Measurements from ENCODE around the gene WDFY4.

Gene WDFY4

GRCh38 chr10:48760983-48761382 is 76.3 kb downstream of the WDFY4 start:
- Mint-ChIP-seq H3K9me3 (no peaks in the 10 kb centered on the region), H3K4me3 (no peak overlapping the region), H3K27ac (no peak overlapping the region), H3K4me1 (no peaks in the 10 kb centered on the region), H3K36me3 (no peaks in the 10 kb centered on the region)
- ATAC-seq (no peak), DNase-seq (ENCODE audit: low spot score in 2 of 2) (no peak)

- H3K4me3 Mint-ChIP-seq, result no peak overlapping the region
- no peaks in the 10 kb centered on the region for H3K4me1 Mint-ChIP-seq
- no peaks in the 10 kb centered on the region for H3K9me3 Mint-ChIP-seq
- peak in 1 of 2 donors; percentile 43 for DNase-seq (ENCODE audit: low spot score in 2 of 2)
- no peak overlapping the region for H3K27ac Mint-ChIP-seq
- ATAC-seq, result peak; percentile 18
- no peaks in the 10 kb centered on the region for H3K36me3 Mint-ChIP-seq
Observed at GRCh38 chr10:48762064-48763042, 77.7 kb downstream of the WDFY4 start.

DNA sequence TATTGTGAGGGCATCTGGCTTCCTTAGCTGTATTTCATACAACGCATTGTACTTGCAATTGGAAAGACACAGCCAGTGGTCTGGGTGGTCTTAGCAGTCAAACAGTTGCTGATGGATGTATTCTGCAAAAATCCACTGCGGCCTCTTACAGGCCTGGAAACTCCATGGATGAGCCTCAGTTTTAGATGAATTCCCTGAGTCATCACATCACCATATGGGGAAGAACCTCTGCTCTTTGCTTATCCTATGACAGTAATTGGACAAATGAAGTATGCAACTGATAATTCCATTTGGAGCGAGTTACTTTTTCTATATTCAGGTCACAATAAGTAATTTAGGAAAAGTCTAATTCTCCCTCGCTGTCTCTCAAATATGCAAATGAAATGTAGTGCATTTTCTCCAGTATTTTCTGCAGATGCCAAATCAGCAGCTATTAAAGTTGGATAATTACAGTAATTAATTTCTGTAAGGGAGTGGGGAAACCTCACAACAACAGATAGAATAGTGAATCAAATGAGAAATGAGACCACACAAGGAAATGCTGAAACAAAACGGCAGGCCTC is 78.8 kb downstream of the WDFY4 start:
- no peaks in the 10 kb centered on the region for H3K36me3 Mint-ChIP-seq
- ATAC-seq, result no peak
- H3K27ac Mint-ChIP-seq, result no peak overlapping the region
- H3K9me3 Mint-ChIP-seq, result no peaks in the 10 kb centered on the region
- peak in 1 of 2 donors; percentile 22 for DNase-seq (ENCODE audit: low spot score in 2 of 2)
- H3K4me3 Mint-ChIP-seq, result no peak overlapping the region
- H3K4me1 Mint-ChIP-seq, result no peaks in the 10 kb centered on the region

DNA sequence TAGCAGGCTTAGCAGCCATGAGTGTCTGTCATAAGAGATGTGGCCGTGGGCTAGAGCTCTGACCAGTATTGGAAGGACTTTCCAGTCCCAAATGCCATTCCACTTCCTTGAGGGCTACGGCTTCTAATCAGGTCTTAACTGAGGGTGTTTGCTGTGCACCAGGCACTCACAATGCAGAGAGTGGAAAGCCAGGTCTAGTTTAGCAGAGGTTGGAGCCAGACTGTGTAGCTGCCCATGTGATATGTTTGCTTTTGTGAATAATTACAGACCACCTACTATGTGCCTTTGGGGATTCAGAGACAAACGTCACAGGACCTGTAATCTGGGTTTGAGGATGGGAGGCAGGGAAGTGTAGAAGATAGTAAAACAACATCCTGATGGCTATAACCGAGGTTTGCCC is 79.8 kb downstream of the WDFY4 start:
- no peaks in the 10 kb centered on the region for H3K36me3 Mint-ChIP-seq
- H3K4me1 Mint-ChIP-seq, result no peaks in the 10 kb centered on the region
- no peak overlapping the region for H3K27ac Mint-ChIP-seq
- ATAC-seq, result no peak
- H3K9me3 Mint-ChIP-seq, result no peaks in the 10 kb centered on the region
- H3K4me3 Mint-ChIP-seq, result no peak overlapping the region
- no peak for DNase-seq (ENCODE audit: low spot score in 2 of 2)

DNA sequence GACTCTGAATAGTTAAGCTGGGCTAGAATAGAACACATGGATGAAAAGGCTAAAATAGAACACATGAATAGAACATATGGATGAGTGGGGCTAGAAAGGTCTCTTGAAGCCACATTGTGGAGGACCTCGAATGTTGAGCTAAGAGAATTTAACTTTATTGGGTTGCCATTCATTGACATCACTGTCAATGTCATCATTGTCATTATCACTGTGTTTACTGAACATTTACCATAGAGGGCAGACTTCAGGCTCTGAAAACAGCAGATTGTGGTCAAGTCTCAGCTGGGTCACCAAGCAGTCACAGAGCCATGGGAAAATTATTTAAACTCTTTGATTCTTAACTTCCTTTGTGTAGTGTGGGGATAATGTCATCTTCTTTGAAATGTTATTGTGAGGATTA is 80.4 kb downstream of the WDFY4 start:
- Mint-ChIP-seq H3K4me1 (no peaks in the 10 kb centered on the region), H3K27ac (no peak overlapping the region), H3K4me3 (no peak overlapping the region), H3K9me3 (no peaks in the 10 kb centered on the region), H3K36me3 (no peaks in the 10 kb centered on the region)
- DNase-seq (ENCODE audit: low spot score in 2 of 2), result no peak
- no peak for ATAC-seq

DNA sequence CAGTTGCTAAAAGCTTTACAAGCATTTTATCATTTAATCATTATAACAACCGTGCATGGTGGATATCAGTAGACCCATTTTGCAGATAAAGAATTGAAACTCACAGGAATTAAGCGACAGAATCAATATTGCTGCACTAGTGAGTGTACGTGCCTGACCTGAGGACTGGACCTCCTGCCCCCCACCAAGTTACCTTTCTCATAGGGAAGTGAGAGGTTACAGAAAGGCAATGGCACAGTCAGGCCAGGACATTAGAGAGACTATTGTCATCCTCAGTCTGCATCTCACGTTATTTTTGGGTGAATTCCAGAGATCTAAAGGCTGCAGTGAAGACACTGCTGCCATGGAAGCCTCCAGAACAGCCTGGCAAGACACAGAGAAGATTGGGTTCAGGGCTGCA is 80.9 kb downstream of the WDFY4 start:
- Mint-ChIP-seq H3K4me1 (no peaks in the 10 kb centered on the region), H3K4me3 (no peak overlapping the region), H3K9me3 (no peaks in the 10 kb centered on the region), H3K27ac (no peak overlapping the region), H3K36me3 (no peaks in the 10 kb centered on the region)
- ATAC-seq (no peak), DNase-seq (ENCODE audit: low spot score in 2 of 2) (no peak)

- H3K36me3 Mint-ChIP-seq, result no peaks in the 10 kb centered on the region
- no peak overlapping the region for H3K27ac Mint-ChIP-seq
- H3K4me3 Mint-ChIP-seq, result no peak overlapping the region
- H3K9me3 Mint-ChIP-seq, result no peaks in the 10 kb centered on the region
- DNase-seq (ENCODE audit: low spot score in 2 of 2) (peak in 1 of 2 donors; percentile 17), ATAC-seq (peak; percentile 31)
- H3K4me1 Mint-ChIP-seq, result no peaks in the 10 kb centered on the region
Observed at GRCh38 chr10:48767373-48768143, 82.9 kb downstream of the WDFY4 start.

DNA sequence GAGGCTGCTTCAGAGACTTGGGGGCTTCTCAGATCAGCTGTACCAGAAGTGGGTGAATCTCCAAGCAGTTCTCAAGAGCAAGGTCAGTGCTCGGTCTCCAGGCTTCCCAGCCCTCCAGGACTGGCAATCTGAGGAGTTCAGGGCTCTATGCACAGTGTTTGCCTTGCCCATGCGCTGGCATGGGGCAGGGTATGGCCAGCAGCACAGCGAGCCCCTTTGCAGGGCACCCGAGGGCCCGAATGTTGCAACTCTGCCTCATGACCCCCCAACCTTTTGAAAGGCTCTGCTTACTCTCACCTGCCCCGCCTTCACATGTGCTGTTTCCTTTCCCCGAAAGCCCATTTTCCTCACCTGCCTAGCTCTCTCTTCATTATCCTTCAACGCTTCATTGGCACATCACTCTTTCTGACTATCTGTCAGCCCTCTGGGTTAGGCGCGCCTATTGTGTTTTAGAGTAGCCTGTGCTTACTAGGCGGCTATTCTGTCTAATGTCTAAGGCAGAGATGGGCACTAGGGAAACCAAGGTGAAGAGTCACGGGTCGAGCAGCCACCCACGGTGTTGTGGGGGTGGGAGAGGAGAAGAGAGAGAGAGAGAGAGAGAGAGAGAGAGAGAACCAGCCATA is 83.6 kb downstream of the WDFY4 start:
- H3K36me3 Mint-ChIP-seq, result no peaks in the 10 kb centered on the region
- no peak for ATAC-seq

GRCh38 chr10:48768926-48769325 is 84.3 kb downstream of the WDFY4 start:
- H3K4me1 Mint-ChIP-seq, result no peaks in the 10 kb centered on the region
- ATAC-seq, result no peak

More for the DNA sequence above, 83.6 kb downstream of the WDFY4 start:
- H3K4me3 Mint-ChIP-seq, result no peak overlapping the region
- DNase-seq (ENCODE audit: low spot score in 2 of 2), result peak in 1 of 2 donors; percentile 29
- H3K9me3 Mint-ChIP-seq, result no peaks in the 10 kb centered on the region
- no peaks in the 10 kb centered on the region for H3K4me1 Mint-ChIP-seq
- no peak overlapping the region for H3K27ac Mint-ChIP-seq

GRCh38 chr10:48769706-48770435 is 85.2 kb downstream of the WDFY4 start:
- Mint-ChIP-seq H3K4me1 (no peaks in the 10 kb centered on the region), H3K27ac (no peak overlapping the region), H3K4me3 (no peak overlapping the region), H3K36me3 (no peaks in the 10 kb centered on the region), H3K9me3 (no peaks in the 10 kb centered on the region)
- no peak for ATAC-seq
- DNase-seq (ENCODE audit: low spot score in 2 of 2), result peak in 1 of 2 donors; percentile 18

More at GRCh38 chr10:48768926-48769325, 84.3 kb downstream of the WDFY4 start:
- H3K36me3 Mint-ChIP-seq, result no peaks in the 10 kb centered on the region
- no peaks in the 10 kb centered on the region for H3K9me3 Mint-ChIP-seq
- no peak for DNase-seq (ENCODE audit: low spot score in 2 of 2)
- no peak overlapping the region for H3K27ac Mint-ChIP-seq
- H3K4me3 Mint-ChIP-seq, result no peak overlapping the region

DNA sequence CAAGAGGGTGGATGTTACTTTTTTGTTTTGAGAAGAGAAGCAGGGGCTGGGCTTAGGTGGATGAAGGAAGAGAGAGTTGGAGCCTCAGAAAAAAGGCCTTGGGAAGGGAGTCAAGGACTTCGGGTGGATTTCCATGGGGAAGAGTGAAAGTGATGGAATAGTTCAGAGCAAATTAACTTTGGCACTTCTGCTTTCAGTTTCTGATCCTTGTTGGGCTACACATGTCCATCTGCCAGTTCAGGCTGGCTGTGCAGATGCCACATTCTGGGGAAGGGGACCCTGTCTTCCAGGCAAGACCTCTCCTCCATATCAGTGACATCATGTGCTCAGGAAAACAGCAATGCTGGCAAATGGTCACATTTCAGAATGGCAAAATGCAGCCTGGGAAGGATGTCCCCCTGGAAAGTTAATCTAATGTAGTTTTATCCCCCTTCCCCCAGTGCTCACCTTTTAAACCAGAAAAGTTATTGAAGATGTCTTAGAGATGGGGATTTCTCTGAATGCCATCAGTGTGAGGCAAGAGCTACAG is 86.0 kb downstream of the WDFY4 start:
- DNase-seq (ENCODE audit: low spot score in 2 of 2), result peak in 1 of 2 donors; percentile 17
- no peak for ATAC-seq
- Mint-ChIP-seq H3K4me3 (no peak overlapping the region), H3K36me3 (no peaks in the 10 kb centered on the region), H3K27ac (no peak overlapping the region), H3K9me3 (no peaks in the 10 kb centered on the region), H3K4me1 (no peaks in the 10 kb centered on the region)

- ATAC-seq (no peak), DNase-seq (ENCODE audit: low spot score in 2 of 2) (peak in 1 of 2 donors; percentile 28)
- Mint-ChIP-seq H3K27ac (no peak overlapping the region), H3K36me3 (no peaks in the 10 kb centered on the region), H3K9me3 (no peaks in the 10 kb centered on the region), H3K4me1 (no peaks in the 10 kb centered on the region), H3K4me3 (no peak overlapping the region)
Observed at GRCh38 chr10:48771234-48771633, 86.6 kb downstream of the WDFY4 start.

DNA sequence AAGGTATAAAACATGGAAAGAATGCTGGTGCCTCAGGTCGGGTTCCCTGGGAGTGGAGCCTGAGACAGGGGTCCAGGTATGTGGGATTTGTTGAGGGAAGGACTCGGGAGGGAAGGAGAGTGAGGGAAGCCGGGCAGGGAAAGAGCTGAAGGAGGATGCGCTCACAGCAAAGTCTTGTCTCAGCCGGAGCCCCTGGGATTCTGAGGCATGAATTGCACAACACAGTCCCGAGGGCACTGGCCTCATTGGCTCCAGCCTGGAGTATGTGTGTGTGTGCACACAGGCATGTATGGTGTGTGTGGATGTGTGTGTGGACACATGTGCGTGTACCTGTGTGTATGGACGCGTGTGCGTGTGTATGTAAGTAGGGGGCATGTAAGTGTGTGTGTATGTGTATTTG is 87.4 kb downstream of the WDFY4 start:
- ATAC-seq (no peak), DNase-seq (ENCODE audit: low spot score in 2 of 2) (peak in 1 of 2 donors; percentile 29)
- H3K27ac Mint-ChIP-seq, result no peak overlapping the region
- H3K9me3 Mint-ChIP-seq, result no peaks in the 10 kb centered on the region
- no peaks in the 10 kb centered on the region for H3K36me3 Mint-ChIP-seq
- no peaks in the 10 kb centered on the region for H3K4me1 Mint-ChIP-seq
- no peak overlapping the region for H3K4me3 Mint-ChIP-seq

DNA sequence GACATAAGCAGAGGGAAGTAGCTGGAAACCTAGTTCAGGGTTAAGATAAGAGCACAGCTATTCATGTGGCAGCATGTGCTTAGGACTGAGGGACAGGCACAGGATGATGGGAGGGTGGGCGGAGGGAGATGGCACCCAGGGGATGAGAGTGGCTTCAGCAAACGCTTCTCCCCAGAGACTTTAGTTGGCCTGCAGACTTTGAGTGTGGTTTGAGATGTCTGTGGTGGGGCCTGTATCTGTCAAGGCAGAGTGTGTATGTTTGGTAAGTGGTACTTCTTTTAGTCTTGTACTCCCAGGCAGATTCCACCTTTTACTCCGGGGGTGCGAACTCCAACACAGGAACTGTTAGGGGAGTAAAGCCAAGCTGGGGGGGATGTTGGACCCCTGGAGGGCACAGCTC is 88.9 kb downstream of the WDFY4 start:
- no peak overlapping the region for H3K4me3 Mint-ChIP-seq
- H3K36me3 Mint-ChIP-seq, result no peaks in the 10 kb centered on the region
- ATAC-seq (no peak), DNase-seq (ENCODE audit: low spot score in 2 of 2) (peak in 1 of 2 donors; percentile 20)
- H3K4me1 Mint-ChIP-seq, result no peaks in the 10 kb centered on the region
- H3K9me3 Mint-ChIP-seq, result no peaks in the 10 kb centered on the region
- H3K27ac Mint-ChIP-seq, result no peak overlapping the region
